Loucy (cell line): ENCODE measurements around the gene PKD1L1.

ENCODE experiments used
- CTCF ChIP-seq: fragments of 200-600 bp; sonication (generic); conservative IDR thresholded peaks from 2 replicates; pipeline ENCODE4 v1.5.1; 2014; ENCODE audit warnings: mild to moderate bottlenecking, antibody characterized with exemption, low read length
- EZH2phosphoT487 ChIP-seq: fragments of 200-600 bp; IDR thresholded peaks from 2 replicates; pipeline ENCODE4 v1.6.1; 2018; ENCODE audit warnings: antibody characterized with exemption, mild to moderate bottlenecking, moderate library complexity, borderline replicate concordance

GRCh38 chr7:47755248-47755647 lies 193.0 kb downstream of the PKD1L1 start:
- no peak for TF ChIP-seq CTCF
- TF ChIP-seq EZH2phosphoT487, result no peak
